Pons (tissue), 1 donor: ENCODE results near the gene TAS1R3.

Experiments
- DNase-seq: peaks from one replicate; pipeline ENCODE4 v3.0.0-alpha.2; 2016; ENCODE audit warnings: low spot score

The TAS1R3 gene

GRCh38 chr1:1331068-1331965 lies at the start of gene TAS1R3:
Gene TAS1R3 (plus strand): TSS chr1:1331280. CDS start chr1:1331346, 66 bp downstream.
- no peak for DNase-seq

- DNase-seq, result no peak
Measured at GRCh38 chr1:1281533-1282321, 49.4 kb upstream of the TAS1R3 start.

- no peak for DNase-seq
Measured at GRCh38 chr1:1282998-1283397, 48.1 kb upstream of the TAS1R3 start.

GRCh38 chr1:1283821-1284220 lies 47.3 kb upstream of the TAS1R3 start:
- no peak for DNase-seq

- no peak for DNase-seq
Measured at GRCh38 chr1:1284221-1285101, 46.6 kb upstream of the TAS1R3 start.

GRCh38 chr1:1285102-1285571 lies 45.9 kb upstream of the TAS1R3 start:
- no peak for DNase-seq

- DNase-seq, result no peak
Measured at GRCh38 chr1:1285611-1286311, 45.3 kb upstream of the TAS1R3 start.

GRCh38 chr1:1286313-1287261 lies 44.5 kb upstream of the TAS1R3 start:
- DNase-seq, result no peak

- DNase-seq, result no peak
Measured at GRCh38 chr1:1287288-1288110, 43.6 kb upstream of the TAS1R3 start.

GRCh38 chr1:1290238-1290731 lies 40.8 kb upstream of the TAS1R3 start:
- no peak for DNase-seq

GRCh38 chr1:1291023-1291528 lies 40.0 kb upstream of the TAS1R3 start:
- no peak for DNase-seq

GRCh38 chr1:1291548-1292441 lies 39.3 kb upstream of the TAS1R3 start:
- DNase-seq, result no peak

- no peak for DNase-seq
Measured at GRCh38 chr1:1292442-1292779, 38.7 kb upstream of the TAS1R3 start.

- no peak for DNase-seq
Measured at GRCh38 chr1:1292851-1293250, 38.2 kb upstream of the TAS1R3 start.

GRCh38 chr1:1293263-1294249 lies 37.5 kb upstream of the TAS1R3 start:
- DNase-seq, result no peak

GRCh38 chr1:1294250-1294890 lies 36.7 kb upstream of the TAS1R3 start:
- no peak for DNase-seq
